Measurements from ENCODE around the gene RHBDF1. TPM values are rescaled to one million over a fixed set of nuclear protein-coding genes. Genes with fewer than 3 reads are reported as not detected.

The RHBDF1 gene
- total RNA-seq, 2 experiments from 2014 or later = 0.61 TPM; not detected in 1

DNA sequence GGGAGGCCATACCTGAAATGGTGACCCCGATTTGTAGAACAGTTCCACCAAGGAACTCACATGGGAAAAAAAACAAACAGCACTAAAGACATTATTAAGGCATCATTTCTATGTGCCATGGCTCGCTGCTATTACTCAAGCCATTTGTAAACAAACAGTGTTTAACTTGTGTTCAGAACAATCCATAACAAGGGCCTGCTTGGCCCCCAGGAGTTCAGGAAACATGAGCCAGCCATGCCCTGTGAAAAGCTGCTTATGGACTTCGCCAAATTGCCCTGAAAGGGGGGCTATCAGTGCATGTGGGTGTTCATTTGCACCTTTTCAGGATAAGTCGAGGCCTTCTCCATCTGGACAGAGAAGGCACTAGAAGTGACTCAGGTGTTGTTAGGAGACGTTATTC is 27.0 kb downstream of the RHBDF1 start:
- Mint-ChIP-seq H3K27me3 (no peaks in the 10 kb centered on the region), H3K4me3 (no peak overlapping the region), H3K9me3 (no peaks in the 10 kb centered on the region), H3K36me3 (ENCODE audit: low read depth) (peaks cover 67% of the 10 kb centered on the region), H3K4me1 (ENCODE audit: low read depth) (peaks cover 37% of the 10 kb centered on the region), H3K27ac (no peak overlapping the region)
- ChIA-PET CTCF (interaction anchor here (2.2 kb wide), 1 partner anchor 20 kb away, joined by 11 read pairs; no protein-coding TSS in a partner anchor), POLR2A (no interaction called here)
- TF ChIP-seq, protein P1, sequence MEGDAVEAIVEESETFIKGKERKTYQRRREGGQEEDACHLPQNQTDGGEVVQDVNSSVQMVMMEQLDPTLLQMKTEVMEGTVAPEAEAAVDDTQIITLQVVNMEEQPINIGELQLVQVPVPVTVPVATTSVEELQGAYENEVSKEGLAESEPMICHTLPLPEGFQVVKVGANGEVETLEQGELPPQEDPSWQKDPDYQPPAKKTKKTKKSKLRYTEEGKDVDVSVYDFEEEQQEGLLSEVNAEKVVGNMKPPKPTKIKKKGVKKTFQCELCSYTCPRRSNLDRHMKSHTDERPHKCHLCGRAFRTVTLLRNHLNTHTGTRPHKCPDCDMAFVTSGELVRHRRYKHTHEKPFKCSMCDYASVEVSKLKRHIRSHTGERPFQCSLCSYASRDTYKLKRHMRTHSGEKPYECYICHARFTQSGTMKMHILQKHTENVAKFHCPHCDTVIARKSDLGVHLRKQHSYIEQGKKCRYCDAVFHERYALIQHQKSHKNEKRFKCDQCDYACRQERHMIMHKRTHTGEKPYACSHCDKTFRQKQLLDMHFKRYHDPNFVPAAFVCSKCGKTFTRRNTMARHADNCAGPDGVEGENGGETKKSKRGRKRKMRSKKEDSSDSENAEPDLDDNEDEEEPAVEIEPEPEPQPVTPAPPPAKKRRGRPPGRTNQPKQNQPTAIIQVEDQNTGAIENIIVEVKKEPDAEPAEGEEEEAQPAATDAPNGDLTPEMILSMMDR (IDR thresholded peaks at IDR 0.05) = no peak
- ATAC-seq = no peak
- intact Hi-C loops (cut with micrococcal nuclease) = no loop called here
- no peak for DNase-seq

DNA sequence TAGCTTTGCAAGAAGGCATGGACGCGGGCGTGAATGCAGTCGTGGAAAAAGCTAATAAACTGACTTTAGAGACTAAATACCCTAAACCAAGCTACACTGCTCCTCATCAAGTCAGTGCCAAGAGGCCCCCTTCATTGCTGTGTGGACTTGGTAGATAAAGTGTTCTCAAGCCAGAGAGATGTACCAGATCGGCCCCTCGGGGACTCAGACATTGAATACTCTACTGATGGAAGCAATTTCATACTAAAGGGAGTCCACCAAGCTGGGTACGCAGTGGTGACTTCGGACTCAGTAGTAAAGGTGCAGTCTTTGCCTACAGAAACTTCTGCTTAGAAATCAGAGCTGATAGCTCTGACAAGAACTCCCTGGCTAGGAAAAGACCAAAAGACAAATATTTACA is 27.8 kb downstream of the RHBDF1 start:
- Mint-ChIP-seq H3K4me1 (ENCODE audit: low read depth) (peaks cover 39% of the 10 kb centered on the region), H3K27ac (no peak overlapping the region), H3K36me3 (ENCODE audit: low read depth) (peaks cover 62% of the 10 kb centered on the region), H3K27me3 (no peaks in the 10 kb centered on the region), H3K4me3 (no peak overlapping the region), H3K9me3 (no peaks in the 10 kb centered on the region)
- POLR2A ChIA-PET = interaction anchor here (1.0 to 1.1 kb wide), 2 partner anchors 21 to 33 kb away, joined by 4 to 5 read pairs; partner anchors contain the start of gene MPG
- DNase-seq (no peak), ATAC-seq (no peak)
- intact Hi-C loops (cut with micrococcal nuclease) = no loop called here
- TF ChIP-seq, protein P1 (IDR thresholded peaks at IDR 0.05) = no peak
- CTCF ChIA-PET = interaction anchor here (2.2 kb wide), 1 partner anchor 21 kb away, joined by 11 read pairs; no protein-coding TSS in a partner anchor

DNA sequence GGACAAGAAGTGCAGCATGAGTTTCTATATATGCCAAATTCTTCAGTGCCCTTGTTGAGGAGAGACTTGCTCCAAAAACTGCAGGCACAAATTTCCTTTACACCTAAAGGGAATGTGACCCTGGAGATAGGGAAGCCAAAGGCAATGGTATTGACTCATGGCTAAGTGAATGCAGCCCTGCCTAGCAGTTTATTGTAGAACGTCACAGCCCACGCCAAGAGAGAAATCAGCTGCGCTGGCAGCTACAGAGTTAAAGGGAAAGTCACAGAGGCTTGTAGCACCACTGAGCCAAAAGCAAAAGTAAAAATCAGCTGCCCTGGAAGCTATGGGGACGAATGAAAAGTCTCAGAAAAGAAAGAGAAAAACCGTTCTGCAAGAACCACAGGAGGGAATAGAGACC is 29.1 kb downstream of the RHBDF1 start:
- TF ChIP-seq, protein P1 (IDR thresholded peaks at IDR 0.05) = no peak
- ChIA-PET POLR2A (interaction anchor here (0.7 kb wide), 1 partner anchor 10 kb away, joined by 3 read pairs; no protein-coding TSS in a partner anchor), CTCF (interaction anchor here (3.4 kb wide), 1 partner anchor 22 kb away, joined by 16 read pairs; no protein-coding TSS in a partner anchor)
- Mint-ChIP-seq H3K4me1 (ENCODE audit: low read depth) (peaks cover 50% of the 10 kb centered on the region), H3K9me3 (no peaks in the 10 kb centered on the region), H3K4me3 (no peak overlapping the region), H3K27ac (no peak overlapping the region), H3K36me3 (ENCODE audit: low read depth) (peaks cover 61% of the 10 kb centered on the region), H3K27me3 (no peaks in the 10 kb centered on the region)
- intact Hi-C loops (cut with micrococcal nuclease) = no loop called here
- no peak for ATAC-seq
- no peak for DNase-seq

DNA sequence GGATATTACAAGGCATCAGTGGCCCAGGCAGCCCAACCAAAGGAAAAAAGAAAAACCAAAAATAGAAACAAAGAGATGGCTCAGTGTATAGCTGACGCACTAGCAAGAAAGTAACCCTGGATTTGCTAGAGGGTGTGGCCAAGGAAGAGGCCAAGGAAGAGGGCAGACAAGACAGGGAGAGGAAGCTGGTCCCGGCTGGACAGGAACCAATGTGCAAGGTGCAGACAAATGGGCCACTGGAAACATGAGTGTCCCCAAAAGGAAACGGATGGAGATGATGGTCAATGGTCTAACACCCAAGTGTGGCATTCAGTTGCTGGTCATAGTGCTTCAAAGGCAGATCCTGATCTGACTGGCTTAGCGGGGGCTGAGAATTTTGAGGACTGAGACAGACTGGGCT is 29.7 kb downstream of the RHBDF1 start:
- DNase-seq (no peak), ATAC-seq (no peak)
- peaks cover 58% of the 10 kb centered on the region for H3K36me3 Mint-ChIP-seq (ENCODE audit: low read depth)
- intact Hi-C loops (cut with micrococcal nuclease) = no loop called here
- no peak overlapping the region for H3K27ac Mint-ChIP-seq
- H3K9me3 Mint-ChIP-seq = no peaks in the 10 kb centered on the region
- H3K4me3 Mint-ChIP-seq = no peak overlapping the region
- TF ChIP-seq, protein P1 (IDR thresholded peaks at IDR 0.05) = no peak
- H3K4me1 Mint-ChIP-seq (ENCODE audit: low read depth) = peaks cover 48% of the 10 kb centered on the region
- no peaks in the 10 kb centered on the region for H3K27me3 Mint-ChIP-seq
- POLR2A ChIA-PET = interaction anchor here (0.7 to 0.8 kb wide), 2 partner anchors 10 to 1614 kb away, joined by 3 to 4 read pairs; no protein-coding TSS in a partner anchor
- CTCF ChIA-PET = interaction anchor here (1.4 to 3.4 kb wide), 2 partner anchors 23 to 64 kb away, joined by 3 to 16 read pairs; no protein-coding TSS in a partner anchor

DNA sequence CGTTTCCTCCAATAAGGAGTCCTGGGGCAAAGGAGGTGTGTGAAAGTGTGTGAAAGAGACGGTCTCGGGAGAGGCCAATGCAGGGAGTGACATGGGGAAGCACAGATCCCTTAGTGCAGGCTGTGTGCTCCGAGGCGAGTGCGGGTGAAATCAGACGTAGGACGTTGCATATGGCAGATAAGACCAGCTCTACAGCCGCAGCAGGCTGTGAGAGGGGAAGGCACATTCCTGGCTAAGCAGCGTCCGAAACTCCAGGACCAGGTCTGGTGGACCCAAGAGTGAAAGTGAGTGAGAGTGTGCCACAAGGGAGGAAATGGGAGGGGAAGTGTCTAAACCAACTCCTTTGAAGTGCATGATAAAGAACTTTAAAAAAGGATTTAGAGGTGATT is 30.4 kb downstream of the RHBDF1 start:
- POLR2A ChIA-PET = interaction anchor here (0.6 to 0.8 kb wide), 3 partner anchors 172 to 1615 kb away, joined by 3 to 4 read pairs (median 3); no protein-coding TSS in a partner anchor
- intact Hi-C loops (cut with micrococcal nuclease) = no loop called here

More for the DNA sequence above, 30.4 kb downstream of the RHBDF1 start:
- H3K27ac Mint-ChIP-seq = no peak overlapping the region
- peaks cover 46% of the 10 kb centered on the region for H3K4me1 Mint-ChIP-seq (ENCODE audit: low read depth)
- no peaks in the 10 kb centered on the region for H3K27me3 Mint-ChIP-seq
- no peak for ATAC-seq
- CTCF ChIA-PET = interaction anchor here (1.4 to 3.4 kb wide), 2 partner anchors 23 to 65 kb away, joined by 3 to 16 read pairs; no protein-coding TSS in a partner anchor
- DNase-seq = no peak
- H3K9me3 Mint-ChIP-seq = no peaks in the 10 kb centered on the region
- H3K36me3 Mint-ChIP-seq (ENCODE audit: low read depth) = peaks cover 53% of the 10 kb centered on the region
- TF ChIP-seq, protein P1 (IDR thresholded peaks at IDR 0.05) = no peak
- no peak overlapping the region for H3K4me3 Mint-ChIP-seq
